ENCODE results near the gene NOS3. TPM values are rescaled to one million over a fixed set of nuclear protein-coding genes. Genes with fewer than 3 reads are reported as not detected.

NOS3 gene
- total RNA-seq, 4 donors from 2014 or later = 2.5 to 11.3 (median 6.0) TPM

DNA sequence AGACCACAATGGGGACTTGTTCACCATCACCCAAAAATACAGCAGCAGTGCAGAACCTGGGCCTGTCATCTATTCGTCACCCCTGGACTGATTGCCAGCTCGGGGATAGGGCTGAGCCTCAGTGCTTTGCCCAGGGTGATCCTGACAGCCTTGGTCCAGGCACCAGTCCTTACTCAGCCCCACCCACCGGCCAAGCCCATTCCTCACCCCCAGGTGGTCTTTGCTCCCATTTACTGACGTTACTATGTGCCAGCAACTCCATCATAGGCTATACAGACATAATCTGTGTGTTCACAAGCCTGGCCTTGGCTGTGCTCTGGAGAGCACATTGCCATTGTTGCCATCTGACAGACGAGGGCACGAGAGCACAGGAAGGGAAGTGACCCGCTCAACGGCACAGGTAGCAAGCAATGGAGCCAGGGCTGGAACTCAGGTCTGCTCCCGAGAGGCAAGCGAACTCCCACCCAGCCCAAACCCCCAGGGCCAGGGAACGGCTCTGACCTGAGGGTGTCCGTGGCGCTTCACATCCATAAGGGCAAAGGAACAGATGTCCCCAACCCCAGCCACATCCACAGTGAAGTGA is 26.6 kb downstream of the NOS3 start:
- TF ChIP-seq, protein P1, sequence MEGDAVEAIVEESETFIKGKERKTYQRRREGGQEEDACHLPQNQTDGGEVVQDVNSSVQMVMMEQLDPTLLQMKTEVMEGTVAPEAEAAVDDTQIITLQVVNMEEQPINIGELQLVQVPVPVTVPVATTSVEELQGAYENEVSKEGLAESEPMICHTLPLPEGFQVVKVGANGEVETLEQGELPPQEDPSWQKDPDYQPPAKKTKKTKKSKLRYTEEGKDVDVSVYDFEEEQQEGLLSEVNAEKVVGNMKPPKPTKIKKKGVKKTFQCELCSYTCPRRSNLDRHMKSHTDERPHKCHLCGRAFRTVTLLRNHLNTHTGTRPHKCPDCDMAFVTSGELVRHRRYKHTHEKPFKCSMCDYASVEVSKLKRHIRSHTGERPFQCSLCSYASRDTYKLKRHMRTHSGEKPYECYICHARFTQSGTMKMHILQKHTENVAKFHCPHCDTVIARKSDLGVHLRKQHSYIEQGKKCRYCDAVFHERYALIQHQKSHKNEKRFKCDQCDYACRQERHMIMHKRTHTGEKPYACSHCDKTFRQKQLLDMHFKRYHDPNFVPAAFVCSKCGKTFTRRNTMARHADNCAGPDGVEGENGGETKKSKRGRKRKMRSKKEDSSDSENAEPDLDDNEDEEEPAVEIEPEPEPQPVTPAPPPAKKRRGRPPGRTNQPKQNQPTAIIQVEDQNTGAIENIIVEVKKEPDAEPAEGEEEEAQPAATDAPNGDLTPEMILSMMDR (IDR thresholded peaks at IDR 0.05; ENCODE audit: low read depth) = no peak

DNA sequence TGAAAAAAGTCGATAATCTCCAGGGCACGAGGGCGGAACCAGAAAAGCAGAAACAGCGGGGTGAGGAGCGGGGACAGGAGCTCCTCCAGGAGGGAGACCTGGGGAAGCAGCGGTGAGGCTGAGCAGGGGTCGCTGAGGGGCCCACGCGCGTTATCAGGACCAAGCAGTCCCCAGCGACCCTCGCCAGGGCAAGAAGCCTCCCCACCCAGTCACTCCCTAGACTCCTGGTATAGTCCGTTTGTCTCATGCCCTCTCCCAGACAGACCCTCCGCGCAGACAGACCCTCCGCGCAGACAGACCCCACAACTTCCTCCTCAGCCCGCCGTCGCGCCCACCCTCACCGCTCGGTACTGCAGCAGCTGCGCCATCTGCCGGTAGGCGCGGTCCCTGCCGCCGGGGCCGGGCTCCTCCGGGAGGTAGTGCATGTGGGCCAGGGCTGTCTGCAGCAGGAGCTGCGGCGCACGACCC is 27.2 kb downstream of the NOS3 start:
- TF ChIP-seq, protein P1 (IDR thresholded peaks at IDR 0.05; ENCODE audit: low read depth) = no peak

DNA sequence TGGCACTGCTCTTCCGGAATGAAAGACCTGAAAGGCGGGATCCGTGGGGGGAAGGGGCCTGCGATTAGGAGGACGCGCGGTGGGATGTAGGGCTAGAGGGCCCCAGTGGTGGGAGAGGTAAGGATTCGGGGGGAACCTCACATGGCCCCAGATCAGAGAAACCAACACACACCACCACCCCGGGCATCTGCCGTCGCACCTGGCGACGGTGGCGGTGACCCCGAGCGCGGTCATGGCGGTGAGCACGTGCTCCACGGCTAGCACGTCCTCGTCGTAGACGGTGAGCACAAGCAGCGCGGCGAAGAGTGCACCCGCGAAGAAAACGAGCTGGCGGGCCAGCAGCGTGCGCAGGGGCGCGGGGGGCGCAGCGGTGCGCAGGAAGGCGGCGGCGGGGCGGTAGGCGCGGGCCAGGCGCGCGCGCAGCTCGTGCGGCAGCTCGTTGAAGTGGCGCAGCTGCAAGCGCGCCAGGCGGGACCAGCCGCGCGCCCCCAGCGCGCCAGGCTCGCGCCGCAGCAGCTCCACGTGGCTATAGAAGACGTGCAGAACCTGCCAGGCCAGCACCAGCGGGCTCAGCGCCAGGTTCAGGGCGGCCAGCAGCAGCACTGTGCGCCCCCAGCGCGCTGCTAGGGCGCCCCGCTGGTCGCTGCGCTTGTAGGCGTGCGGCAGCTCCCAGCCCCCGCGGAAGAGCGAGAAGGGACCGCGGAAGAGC is 27.8 kb downstream of the NOS3 start:
- TF ChIP-seq, protein P1 (IDR thresholded peaks at IDR 0.05; ENCODE audit: low read depth) = no peak

DNA sequence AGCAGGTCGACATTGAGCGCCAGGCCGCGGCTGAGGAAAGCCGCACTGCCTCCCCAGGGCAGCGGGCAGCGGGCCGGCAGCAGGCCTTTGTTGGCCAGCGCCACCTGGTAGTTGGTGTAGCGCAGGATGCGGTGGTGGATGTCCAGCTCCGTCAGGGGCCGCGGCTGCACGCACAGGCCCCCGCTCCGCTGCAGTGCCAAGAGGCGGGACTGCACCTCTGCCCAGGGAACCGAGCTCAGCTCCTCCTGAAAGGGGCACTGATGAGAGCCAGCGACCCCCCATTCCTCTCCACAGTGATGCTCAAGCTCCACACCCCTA is 28.3 kb downstream of the NOS3 start:
- TF ChIP-seq, protein P1 (IDR thresholded peaks at IDR 0.05; ENCODE audit: low read depth) = no peak

DNA sequence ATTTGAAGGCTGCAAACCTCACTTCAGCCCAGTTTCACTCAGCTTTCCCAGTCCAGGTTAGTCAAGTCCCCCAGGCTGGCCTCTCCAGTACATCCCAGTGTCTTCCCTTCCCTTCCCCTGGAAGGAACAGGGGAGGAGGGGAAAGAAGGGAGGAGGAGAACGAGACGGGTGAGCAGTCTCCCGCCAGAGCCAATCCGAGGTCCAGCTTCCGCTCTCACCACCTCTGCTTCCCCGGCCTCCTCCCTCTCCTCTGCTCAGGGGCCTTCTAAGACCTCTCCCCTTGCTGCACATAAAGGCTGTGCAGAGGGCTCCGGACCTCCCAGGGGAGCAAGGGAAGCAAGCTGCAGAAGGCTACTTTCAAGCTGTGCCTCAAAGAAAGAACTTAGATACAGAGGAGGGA is 29.4 kb downstream of the NOS3 start:
- TF ChIP-seq, protein P1 (IDR thresholded peaks at IDR 0.05; ENCODE audit: low read depth) = no peak

DNA sequence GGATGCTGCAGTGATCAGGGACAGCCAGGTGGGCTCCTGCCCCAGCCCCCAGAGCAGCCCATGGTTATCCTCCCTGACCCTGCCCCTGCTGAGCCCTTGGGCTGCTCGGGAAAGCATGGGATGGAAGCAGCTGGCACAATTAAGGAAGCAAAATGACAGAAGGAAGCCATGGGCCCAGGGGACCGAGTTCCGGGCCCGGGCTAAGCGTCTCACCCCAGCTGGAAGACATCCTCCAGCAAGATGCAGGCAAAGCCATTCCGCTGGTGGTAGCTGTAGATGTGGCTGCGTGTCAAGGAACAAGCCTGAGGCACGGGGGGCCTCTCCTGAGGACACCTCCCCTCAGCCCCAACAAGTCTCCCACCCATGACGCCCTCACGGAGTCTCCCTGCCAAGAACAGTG is 32.4 kb downstream of the NOS3 start:
- TF ChIP-seq, protein P1 (IDR thresholded peaks at IDR 0.05; ENCODE audit: low read depth) = no peak

DNA sequence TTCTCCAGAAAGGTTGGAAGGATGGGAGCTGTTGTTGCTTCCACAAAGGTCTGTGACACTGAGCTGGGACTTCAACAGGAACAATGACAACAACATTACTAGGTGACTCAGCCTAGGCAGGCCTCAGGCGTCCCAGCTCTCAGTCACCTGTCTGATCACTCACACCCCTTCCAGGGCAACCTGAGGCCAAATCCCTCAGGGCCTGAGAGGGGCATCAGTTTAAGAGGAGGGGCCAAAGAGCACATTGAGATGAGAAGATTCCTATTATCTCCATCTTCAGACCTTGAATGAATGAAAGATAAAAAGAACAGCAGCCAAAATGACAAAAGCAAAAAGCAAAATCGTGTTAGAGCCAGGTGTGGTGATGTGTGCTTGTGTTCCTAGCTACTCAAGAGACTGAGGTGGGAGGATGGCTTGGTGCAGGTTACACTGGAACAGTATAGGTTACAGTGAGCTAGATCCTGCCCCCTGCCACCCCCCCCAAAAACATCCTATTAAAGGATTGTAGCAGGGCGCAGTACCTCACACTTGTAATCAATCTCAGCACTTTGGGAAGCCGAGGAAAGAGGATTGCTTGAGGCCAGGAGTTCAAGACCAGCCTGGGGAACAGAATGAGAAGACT is 33.7 kb downstream of the NOS3 start, which contains the start of gene ATG9B:
Gene ATG9B (minus strand): TSS at position 60 of the 622 bp plus-strand sequence. CDS start 71 bp downstream, outside the sequence.
- TF ChIP-seq, protein P1 (IDR thresholded peaks at IDR 0.05; ENCODE audit: low read depth) = no peak
